Effector memory CD8-positive, alpha-beta T cell (primary cell): ENCODE results near the gene NUP35.
"Not testable (repeated sequence)": the region's sequence is repeated elsewhere in the genome, so short reads cannot be mapped to it uniquely, and the experiment has no call there.

Experiments used
- ATAC-seq: fragments of 150-1000 bp; cut with Tn5 transposase; replicated peaks from 2 replicates; pipeline ENCODE4 v1.10.0; 2021; ENCODE audit warnings: mild to moderate bottlenecking, moderate library complexity
- DNase-seq, 3 experiments: peaks; one replicate each; pipeline ENCODE4 v3.0.0; 2021
- H3K27ac Mint-ChIP-seq, 2 donors: one replicate each; pipeline ENCODE4 v1.8.0; 2022; ENCODE audit warnings: mild to moderate bottlenecking in 2 of 2, mixed read lengths in 2 of 2, moderate library complexity in 2 of 2
- H3K27me3 Mint-ChIP-seq, 2 donors: one replicate each; pipeline ENCODE4 v1.8.0; 2022; ENCODE audit warnings: mixed read lengths in 2 of 2
- H3K36me3 Mint-ChIP-seq: one replicate; pipeline ENCODE4 v1.8.0; 2022; ENCODE audit warnings: mild to moderate bottlenecking, moderate library complexity, mixed read lengths; ENCODE audit not compliant: insufficient read depth
- H3K4me1 Mint-ChIP-seq, 2 donors: one replicate each; pipeline ENCODE4 v1.8.0; 2022; ENCODE audit warnings: low read depth in 2 of 2, mixed read lengths in 2 of 2
- H3K4me3 Mint-ChIP-seq, 2 donors: one replicate each; pipeline ENCODE4 v1.8.0; 2022; ENCODE audit warnings: mild to moderate bottlenecking in 2 of 2, mixed read lengths in 2 of 2, moderate library complexity in 2 of 2
- H3K9me3 Mint-ChIP-seq, 2 donors: one replicate each; pipeline ENCODE4 v1.8.0; 2022; ENCODE audit warnings: mixed read lengths in 2 of 2

Gene NUP35

DNA sequence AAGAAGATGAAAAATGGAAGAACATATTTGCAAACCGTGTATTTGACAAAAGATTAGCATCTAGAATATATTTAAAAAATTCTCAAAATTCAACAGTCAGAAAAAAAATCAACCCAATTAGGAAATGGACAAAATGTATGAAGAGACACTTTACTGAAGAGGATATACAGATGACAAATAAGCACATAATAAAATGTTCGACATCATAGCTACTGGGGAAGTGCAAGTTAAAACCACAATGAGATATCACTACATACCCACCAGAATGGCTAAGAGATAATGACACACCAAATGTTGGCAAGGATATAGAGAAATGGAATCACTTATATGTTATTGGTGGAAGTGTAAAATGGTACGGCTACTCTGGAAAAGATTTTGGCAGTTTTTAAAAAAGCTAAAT, 11.7 kb upstream of the NUP35 start:
- no peaks in the 10 kb centered on the region for H3K9me3 Mint-ChIP-seq
- no peak for ATAC-seq
- H3K27me3 Mint-ChIP-seq = peaks cover 20 to 21% of the 10 kb centered on the region in 2 donors
- no peak overlapping the region for H3K4me3 Mint-ChIP-seq
- H3K27ac Mint-ChIP-seq = no peak overlapping the region
- H3K36me3 Mint-ChIP-seq = no peaks in the 10 kb centered on the region
- no peak for DNase-seq
- no peaks in the 10 kb centered on the region for H3K4me1 Mint-ChIP-seq

DNA sequence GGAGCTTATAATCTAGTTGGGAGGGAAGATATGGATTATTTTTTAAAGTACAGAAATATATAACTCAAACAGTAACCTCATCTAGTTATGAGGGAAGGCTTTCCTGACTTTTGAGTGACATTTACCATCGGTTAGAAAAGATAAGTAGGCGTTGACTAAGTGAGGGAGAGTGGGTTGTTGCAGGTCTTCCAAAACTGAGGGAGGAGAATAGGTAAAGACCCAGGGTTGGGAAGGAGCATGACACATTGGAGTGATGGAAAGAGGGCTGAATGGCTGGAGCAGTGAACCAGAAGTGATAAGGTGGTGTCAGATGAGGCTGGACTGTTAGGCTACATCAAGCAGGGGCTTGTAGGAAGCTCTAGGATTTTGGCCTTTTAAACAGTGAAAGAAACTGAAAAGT, 10.6 kb upstream of the NUP35 start:
- no peaks in the 10 kb centered on the region for H3K4me1 Mint-ChIP-seq
- H3K9me3 Mint-ChIP-seq = no peaks in the 10 kb centered on the region

DNA sequence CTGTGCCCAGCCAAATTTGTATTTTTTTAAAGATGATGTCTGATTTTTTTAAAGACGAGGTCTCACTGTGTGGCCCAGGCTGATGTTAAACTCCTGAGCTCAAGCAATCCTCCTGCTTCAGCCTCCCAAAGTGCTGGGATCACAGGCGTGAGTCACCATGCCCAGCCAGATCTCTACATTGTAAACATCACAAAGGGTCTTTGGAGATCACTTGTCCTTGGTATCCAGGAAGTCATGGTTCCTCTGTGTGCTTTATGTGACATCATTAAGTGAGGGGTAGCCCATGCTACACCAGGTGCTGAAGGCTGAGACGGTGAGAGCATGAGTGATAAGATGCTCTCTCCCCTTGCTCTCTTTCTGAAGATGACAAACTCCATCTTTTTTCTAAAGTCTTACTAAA, 7.0 kb upstream of the NUP35 start:
- Mint-ChIP-seq H3K36me3 (no peaks in the 10 kb centered on the region), H3K27me3 (peaks cover 33 to 43% of the 10 kb centered on the region in 2 donors), H3K4me3 (no peak overlapping the region), H3K4me1 (no peaks in the 10 kb centered on the region), H3K27ac (no peak overlapping the region), H3K9me3 (no peaks in the 10 kb centered on the region)
- ATAC-seq = no peak
- DNase-seq = no peak

More for the DNA sequence above, 10.6 kb upstream of the NUP35 start:
- Mint-ChIP-seq H3K27me3 (peaks cover 20 to 27% of the 10 kb centered on the region in 2 donors), H3K27ac (no peak overlapping the region), H3K36me3 (no peaks in the 10 kb centered on the region), H3K4me3 (no peak overlapping the region)
- DNase-seq = no peak
- no peak for ATAC-seq

DNA sequence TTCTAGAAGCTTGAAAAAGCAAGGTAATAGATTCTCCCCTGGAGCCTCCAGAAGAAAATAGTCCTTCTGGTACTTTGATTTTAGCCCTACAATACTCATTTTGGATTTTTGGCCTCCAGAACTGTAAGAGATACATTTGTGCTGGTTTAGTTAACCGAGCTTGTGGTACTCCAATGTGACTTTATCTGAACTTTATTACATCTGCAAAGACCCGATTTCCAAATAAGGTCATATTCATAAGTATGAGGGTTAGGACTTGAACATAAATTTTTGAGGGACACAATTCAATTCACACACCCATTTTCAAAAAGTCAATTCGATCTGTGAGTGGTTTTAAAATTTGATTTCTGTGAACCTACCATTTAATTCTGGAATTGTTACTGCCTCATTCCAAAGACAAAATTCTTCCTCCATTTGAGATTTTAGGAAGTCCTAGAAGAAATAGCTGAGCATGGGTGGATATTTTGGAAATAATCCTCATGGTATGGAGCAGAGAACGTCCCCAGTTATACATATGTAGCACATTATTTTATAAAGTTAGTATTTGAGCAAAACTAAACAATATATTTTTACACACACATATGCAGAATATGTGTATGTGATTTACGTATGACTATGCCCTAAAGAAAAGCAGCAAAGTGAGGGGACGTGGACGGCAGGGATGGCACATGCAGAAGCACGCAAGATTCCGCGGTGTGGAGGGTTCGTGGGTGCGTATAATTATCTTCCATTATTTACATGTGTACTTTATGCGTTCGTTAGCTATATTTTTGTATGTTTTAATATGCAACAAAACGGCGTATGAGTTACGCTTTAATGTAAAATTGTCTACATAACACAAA, 905 bp upstream of the NUP35 start:
- H3K27me3 Mint-ChIP-seq = peaks cover 18 to 30% of the 10 kb centered on the region in 2 donors
- H3K4me3 Mint-ChIP-seq = peak overlapping the region; percentile 90 to 93
- peak overlapping the region; percentile 95 for H3K27ac Mint-ChIP-seq
- peaks cover 14 to 29% of the 10 kb centered on the region in 2 donors for H3K4me1 Mint-ChIP-seq
- DNase-seq = no peak
- no peak for ATAC-seq
- H3K36me3 Mint-ChIP-seq = peaks cover 13% of the 10 kb centered on the region
- no peaks in the 10 kb centered on the region for H3K9me3 Mint-ChIP-seq

DNA sequence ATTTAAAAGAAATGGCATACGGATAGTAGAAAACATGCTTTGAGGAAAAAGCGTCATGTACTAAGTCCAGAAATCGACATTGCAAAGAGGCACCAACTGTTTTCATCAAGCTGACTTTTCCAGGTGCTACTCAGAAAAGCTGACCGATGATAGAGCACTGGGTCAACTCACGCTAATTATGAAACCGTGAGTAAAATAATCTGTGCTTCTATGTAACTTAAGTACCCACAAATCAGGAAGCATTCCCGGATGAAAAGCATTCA, 353 bp upstream of the NUP35 start:
- Mint-ChIP-seq H3K27ac (peak overlapping the region; percentile 95), H3K4me1 (peaks cover 15 to 31% of the 10 kb centered on the region in 2 donors), H3K4me3 (peak overlapping the region; percentile 90 to 93), H3K9me3 (no peaks in the 10 kb centered on the region), H3K27me3 (peaks cover 16 to 25% of the 10 kb centered on the region in 2 donors), H3K36me3 (peaks cover 17% of the 10 kb centered on the region)
- peak; percentile 23 for ATAC-seq
- DNase-seq = no peak

DNA sequence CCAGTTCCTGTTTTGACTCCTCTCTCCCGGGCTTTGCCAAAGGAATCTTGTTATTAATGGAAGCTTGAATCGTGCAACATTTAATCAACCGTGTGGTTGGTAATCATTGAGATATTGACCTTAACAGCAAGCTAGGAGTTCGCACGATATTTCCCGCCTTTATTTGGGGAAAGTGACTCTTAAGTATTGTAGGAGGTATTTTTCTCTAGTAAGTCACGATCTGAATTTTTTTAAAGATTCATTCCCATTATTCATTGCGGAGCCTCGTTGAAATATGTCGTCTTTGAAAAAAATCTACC, 663 bp downstream of the NUP35 start:
- Mint-ChIP-seq H3K4me3 (peak overlapping the region; percentile 90 to 93), H3K9me3 (no peaks in the 10 kb centered on the region), H3K4me1 (peaks cover 17 to 35% of the 10 kb centered on the region in 2 donors), H3K36me3 (peaks cover 17% of the 10 kb centered on the region), H3K27ac (peak overlapping the region; percentile 95), H3K27me3 (peaks cover 6 to 16% of the 10 kb centered on the region in 2 donors)
- ATAC-seq (no peak), DNase-seq (no peak)

DNA sequence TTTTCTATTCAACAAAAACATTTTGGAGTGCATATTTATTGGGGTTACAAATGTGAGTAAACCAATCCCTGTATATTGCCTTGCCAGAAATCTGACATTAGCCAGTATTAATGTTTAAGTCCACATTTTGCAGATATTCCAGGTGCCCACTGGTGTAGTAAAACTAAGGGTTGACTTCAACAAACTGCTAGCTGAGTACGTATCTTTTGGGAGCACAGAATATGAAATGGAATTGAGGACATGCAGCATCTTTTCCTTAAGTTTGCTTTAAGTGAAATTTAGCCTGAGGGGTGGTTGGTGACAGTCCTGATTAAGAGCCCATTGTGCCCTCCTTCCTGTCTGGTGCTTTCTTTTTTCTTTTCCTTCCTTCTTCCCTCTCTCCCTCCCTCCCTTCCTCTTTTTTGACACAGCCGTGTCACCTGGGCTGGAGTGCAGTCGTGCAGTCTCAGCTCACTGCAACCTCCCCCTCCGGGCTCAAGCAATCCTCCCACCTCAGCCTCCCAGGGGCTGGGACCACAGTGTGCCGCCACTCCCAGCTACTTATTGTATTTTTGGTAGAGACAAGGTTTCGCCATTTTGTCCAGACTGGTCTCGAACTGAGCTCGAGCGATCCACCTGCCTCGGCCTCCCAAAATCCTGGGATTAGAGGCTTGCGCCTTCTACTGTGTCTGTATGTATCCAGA, 1.6 kb downstream of the NUP35 start:
- H3K36me3 Mint-ChIP-seq = peaks cover 17% of the 10 kb centered on the region
- peaks cover 17 to 35% of the 10 kb centered on the region in 2 donors for H3K4me1 Mint-ChIP-seq
- DNase-seq (no peak), ATAC-seq (no peak)
- peaks cover 0 to 7% of the 10 kb centered on the region in 2 donors for H3K27me3 Mint-ChIP-seq
- H3K4me3 Mint-ChIP-seq = peak overlapping the region; percentile 90 to 93
- H3K9me3 Mint-ChIP-seq = no peaks in the 10 kb centered on the region
- H3K27ac Mint-ChIP-seq = peak overlapping the region in 1 of 2 donors; percentile 95

DNA sequence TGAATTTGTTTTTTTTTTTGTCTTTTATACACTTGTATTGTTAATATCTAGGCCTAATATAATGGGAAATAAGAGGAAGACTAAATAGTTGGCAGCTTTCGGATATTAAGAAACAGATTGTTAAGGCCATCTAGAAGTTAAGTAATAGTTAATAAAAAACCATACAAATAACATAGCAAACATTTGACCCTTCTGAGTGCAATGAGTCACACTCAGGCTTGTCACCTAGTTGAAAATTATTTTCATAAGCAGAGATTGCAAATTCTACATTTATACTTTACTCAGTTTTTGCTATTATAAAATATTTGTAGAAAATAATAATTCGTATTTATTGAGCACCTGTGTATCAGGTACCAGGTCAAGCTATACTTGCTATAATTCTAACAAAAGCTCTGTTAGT, 2.4 kb downstream of the NUP35 start:
- DNase-seq = no peak
- Mint-ChIP-seq H3K27me3 (no peaks in the 10 kb centered on the region), H3K9me3 (no peaks in the 10 kb centered on the region), H3K27ac (no peak overlapping the region), H3K36me3 (peaks cover 21% of the 10 kb centered on the region), H3K4me1 (peaks cover 17 to 35% of the 10 kb centered on the region in 2 donors), H3K4me3 (peak overlapping the region in 1 of 2 donors; percentile 90)
- no peak for ATAC-seq

DNA sequence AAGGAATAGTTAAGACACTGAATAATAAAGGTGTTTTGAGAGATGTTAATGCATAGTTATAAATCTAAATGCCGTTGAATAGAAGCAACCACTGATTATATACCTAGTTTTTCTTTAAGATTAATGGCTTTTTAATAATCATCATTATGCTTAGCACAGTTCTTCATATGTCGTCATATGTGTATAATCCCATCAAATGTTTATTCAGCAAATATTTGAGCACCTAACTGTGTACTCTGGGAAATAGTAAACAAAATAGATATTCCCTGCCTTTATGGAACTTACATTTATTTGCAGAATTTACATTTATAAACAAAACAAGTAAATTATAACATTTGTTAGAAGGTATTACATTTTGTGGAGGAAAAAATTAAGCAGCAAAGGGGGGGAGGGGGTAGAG, 9.8 kb downstream of the NUP35 start:
- ATAC-seq = no peak
- Mint-ChIP-seq H3K4me3 (no peak overlapping the region), H3K4me1 (peaks cover under 1 to 10% of the 10 kb centered on the region in 2 donors), H3K27me3 (no peaks in the 10 kb centered on the region), H3K27ac (peak overlapping the region in 1 of 2 donors; percentile 39), H3K36me3 (peaks cover 27% of the 10 kb centered on the region), H3K9me3 (no peaks in the 10 kb centered on the region)
- DNase-seq = no peak

DNA sequence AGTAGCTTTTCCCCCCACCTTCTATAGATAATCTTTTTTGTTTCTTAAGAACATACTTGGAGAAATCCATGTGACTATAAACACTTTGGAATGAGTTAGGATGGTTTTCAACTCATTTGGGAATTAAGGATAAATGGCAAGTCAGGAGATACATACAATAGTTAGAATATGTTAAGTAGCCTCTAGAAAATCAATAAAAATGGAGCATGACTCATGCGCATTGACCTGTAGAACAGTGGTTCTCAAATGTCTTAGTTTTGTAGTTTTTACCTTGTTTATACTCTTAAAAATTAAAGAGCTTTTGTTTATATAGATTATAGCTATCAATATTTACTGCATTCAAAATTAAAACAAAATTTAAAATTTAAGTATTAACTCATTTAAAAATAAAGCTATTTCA, 24.7 kb downstream of the NUP35 start:
- ATAC-seq = no peak
- no peak overlapping the region for H3K27ac Mint-ChIP-seq
- H3K4me3 Mint-ChIP-seq = no peak overlapping the region
- H3K27me3 Mint-ChIP-seq = no peaks in the 10 kb centered on the region
- H3K9me3 Mint-ChIP-seq = no peaks in the 10 kb centered on the region
- H3K36me3 Mint-ChIP-seq = peaks cover 19% of the 10 kb centered on the region
- peaks cover 3 to 16% of the 10 kb centered on the region in 2 donors for H3K4me1 Mint-ChIP-seq
- DNase-seq = no peak

DNA sequence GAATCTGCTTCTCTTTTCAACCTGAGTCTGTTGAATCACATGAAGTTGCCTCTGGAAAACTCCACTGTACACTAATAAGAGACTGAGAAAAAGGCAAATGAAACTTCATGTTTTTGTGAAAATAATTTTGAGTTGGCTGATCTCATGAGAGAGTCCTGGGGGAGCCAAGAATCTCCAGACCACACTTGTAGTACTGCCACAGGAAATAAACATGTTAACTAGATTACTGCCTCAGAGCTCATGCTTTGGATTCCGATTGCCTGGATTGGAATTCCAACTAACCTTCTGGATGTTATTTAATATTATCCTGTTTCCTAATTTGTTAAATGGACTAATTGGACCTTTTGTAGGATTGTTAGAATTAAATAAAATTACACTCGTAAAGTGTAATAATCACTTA, 25.2 kb downstream of the NUP35 start:
- no peaks in the 10 kb centered on the region for H3K9me3 Mint-ChIP-seq
- ATAC-seq (no peak), DNase-seq (no peak)
- peaks cover 20% of the 10 kb centered on the region for H3K36me3 Mint-ChIP-seq
- H3K27ac Mint-ChIP-seq = no peak overlapping the region
- H3K4me3 Mint-ChIP-seq = no peak overlapping the region
- no peaks in the 10 kb centered on the region for H3K27me3 Mint-ChIP-seq
- H3K4me1 Mint-ChIP-seq = peaks cover 3 to 16% of the 10 kb centered on the region in 2 donors

DNA sequence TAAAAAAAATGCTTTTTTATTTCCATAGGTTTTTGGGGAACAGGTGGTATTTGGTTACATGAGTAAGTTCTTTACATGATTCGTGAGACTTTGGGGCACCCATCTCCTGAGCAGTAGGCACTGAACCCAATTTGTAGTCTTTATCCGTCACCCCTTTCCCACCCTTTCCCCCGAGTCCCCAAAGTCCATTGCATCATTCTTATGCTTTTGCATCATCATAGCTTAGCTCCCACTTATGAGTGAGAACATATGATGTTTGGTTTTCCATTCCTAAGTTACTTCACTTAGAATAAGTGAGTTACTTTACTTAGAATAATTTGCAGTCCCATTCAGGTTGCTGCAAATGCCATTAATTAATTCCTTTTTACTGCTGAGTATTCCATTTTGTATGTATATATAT, 28.0 kb downstream of the NUP35 start:
- not testable (repeated sequence) for H3K27ac Mint-ChIP-seq, H3K27me3 Mint-ChIP-seq, H3K9me3 Mint-ChIP-seq, ATAC-seq, H3K4me3 Mint-ChIP-seq, DNase-seq
- H3K36me3 Mint-ChIP-seq = peaks cover 18% of the 10 kb centered on the region
- peaks cover 0 to 13% of the 10 kb centered on the region in 2 donors for H3K4me1 Mint-ChIP-seq

DNA sequence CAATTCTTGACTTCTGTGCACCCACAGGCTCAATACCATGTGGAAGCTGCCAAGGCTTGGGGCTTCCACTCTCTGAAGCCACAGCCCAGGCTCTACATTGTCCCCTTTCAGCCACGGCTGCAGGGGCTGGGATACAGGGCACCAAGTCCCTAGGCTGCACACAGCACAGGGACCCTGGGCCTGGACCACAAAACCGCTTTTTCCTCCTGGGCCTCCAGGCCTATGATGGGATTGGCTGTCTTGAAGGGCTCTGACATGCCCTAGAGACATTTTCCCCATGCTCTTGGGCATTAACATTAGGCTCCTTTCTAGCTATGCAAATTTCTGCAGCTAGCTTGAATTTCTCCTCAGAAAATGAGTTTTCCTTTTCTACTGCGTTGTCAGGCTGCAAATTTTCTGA, 29.7 kb downstream of the NUP35 start:
- Mint-ChIP-seq H3K27ac (no peak overlapping the region), H3K36me3 (peaks cover 17% of the 10 kb centered on the region), H3K4me3 (no peak overlapping the region), H3K4me1 (peaks cover 0 to 8% of the 10 kb centered on the region in 2 donors), H3K27me3 (no peaks in the 10 kb centered on the region), H3K9me3 (no peaks in the 10 kb centered on the region)
- ATAC-seq (no peak), DNase-seq (no peak)

DNA sequence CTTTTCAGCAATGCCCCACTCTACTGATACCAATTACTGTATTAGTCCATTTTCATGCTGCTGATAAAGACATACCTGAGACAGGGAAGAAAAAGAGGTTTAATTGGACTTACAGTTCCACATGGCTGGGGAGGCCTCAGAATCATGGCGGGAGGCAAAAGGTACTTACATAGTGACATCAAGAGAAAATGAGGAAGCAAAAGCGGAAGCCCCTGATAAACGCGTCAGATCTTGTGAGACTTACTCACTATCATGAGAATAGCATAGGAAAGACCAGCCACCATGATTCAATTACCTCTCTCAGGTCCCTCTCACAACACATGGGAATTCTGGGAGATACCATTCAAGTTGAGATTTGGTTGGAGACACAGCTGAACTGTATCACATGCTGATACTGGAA, 30.5 kb downstream of the NUP35 start:
- not testable (repeated sequence) for H3K27me3 Mint-ChIP-seq, H3K9me3 Mint-ChIP-seq, H3K27ac Mint-ChIP-seq, H3K4me1 Mint-ChIP-seq, H3K4me3 Mint-ChIP-seq, ATAC-seq, DNase-seq
- H3K36me3 Mint-ChIP-seq = peaks cover 24% of the 10 kb centered on the region
